ENCODE measurements around the gene OLFML2B.

OLFML2B gene

GRCh38 chr1:161943737-161944136, 79.9 kb downstream of the OLFML2B start:
- no peak overlapping the region for H3K4me3 ChIP-seq (replicated peaks; ENCODE audit: low read depth, low read length)
- DNase-seq (ENCODE audit: extremely low read depth, low read depth), result no peak
- no peak for TF ChIP-seq CTCF (IDR thresholded peaks at IDR 0.05; ENCODE audit: low read depth, low read length, missing control alignments)

DNA sequence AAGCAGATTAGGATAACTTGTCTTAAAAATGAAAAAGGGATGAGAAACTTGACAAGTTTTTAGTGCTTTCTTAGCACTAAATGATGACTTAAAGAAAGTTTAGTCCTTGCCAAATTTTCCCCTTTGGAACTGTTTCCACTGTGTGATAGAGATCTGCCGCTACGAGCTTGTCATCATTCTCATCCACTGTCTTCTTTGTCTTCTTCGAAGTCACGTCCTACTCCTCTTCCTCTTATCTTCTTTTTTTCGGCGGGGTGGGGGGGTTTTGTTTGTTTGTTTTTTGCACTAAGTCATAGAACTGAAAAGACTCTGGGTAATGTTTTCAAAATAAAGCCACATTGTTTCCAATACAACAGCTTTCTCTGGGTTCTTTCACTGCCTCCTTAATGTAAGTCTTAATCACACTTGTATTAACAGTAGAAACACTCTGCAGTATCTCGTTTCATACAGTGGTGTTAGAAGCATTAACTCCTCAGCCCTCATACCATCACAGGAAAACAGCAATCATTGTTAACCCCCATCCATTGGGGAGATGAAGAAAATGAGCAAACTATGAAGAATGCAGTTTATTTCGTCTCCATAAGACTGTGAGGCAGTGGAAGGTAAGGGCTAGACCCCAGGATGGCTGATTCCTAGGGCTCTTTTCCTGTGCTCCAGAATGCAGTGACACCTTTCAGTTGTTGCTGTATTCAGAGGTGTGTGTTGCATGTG, 81.8 kb downstream of the OLFML2B start:
- TF ChIP-seq CTCF (IDR thresholded peaks at IDR 0.05; ENCODE audit: low read depth, low read length, missing control alignments), result no peak
- no peak for DNase-seq (ENCODE audit: extremely low read depth, low read depth)
- H3K4me3 ChIP-seq (replicated peaks; ENCODE audit: low read depth, low read length), result no peak overlapping the region

- no peak for DNase-seq (ENCODE audit: extremely low read depth, low read depth)
- no peak for TF ChIP-seq CTCF (IDR thresholded peaks at IDR 0.05; ENCODE audit: low read depth, low read length, missing control alignments)
- no peak overlapping the region for H3K4me3 ChIP-seq (replicated peaks; ENCODE audit: low read depth, low read length)
Measured at GRCh38 chr1:161940866-161941591, 82.6 kb downstream of the OLFML2B start.

- TF ChIP-seq CTCF (IDR thresholded peaks at IDR 0.05; ENCODE audit: low read depth, low read length, missing control alignments), result no peak
- H3K4me3 ChIP-seq (replicated peaks; ENCODE audit: low read depth, low read length), result no peak overlapping the region
- DNase-seq (ENCODE audit: extremely low read depth, low read depth), result no peak
Measured at GRCh38 chr1:161936786-161937185, 86.9 kb downstream of the OLFML2B start.

DNA sequence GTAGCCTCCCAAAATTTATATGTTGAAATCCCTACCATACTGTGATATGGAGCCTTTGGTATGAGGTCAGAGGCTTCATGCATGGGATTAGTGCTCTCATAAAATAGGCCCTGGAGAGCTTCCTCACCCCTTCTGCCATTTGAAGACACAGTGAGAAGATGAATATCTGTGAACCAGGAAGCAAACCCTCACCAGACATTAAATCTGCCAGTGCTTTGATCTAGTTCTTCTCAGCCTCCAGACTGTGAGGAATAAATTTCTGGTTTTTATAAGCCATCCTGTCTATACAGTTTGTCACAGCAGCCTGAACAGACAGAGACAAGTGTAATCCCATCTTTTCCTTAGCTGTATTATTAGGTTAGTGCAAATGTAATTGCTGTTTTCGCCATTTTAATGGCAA, 88.4 kb downstream of the OLFML2B start:
- no peak for DNase-seq (ENCODE audit: extremely low read depth, low read depth)
- no peak overlapping the region for H3K4me3 ChIP-seq (replicated peaks; ENCODE audit: low read depth, low read length)
- TF ChIP-seq CTCF (IDR thresholded peaks at IDR 0.05; ENCODE audit: low read depth, low read length, missing control alignments), result no peak

DNA sequence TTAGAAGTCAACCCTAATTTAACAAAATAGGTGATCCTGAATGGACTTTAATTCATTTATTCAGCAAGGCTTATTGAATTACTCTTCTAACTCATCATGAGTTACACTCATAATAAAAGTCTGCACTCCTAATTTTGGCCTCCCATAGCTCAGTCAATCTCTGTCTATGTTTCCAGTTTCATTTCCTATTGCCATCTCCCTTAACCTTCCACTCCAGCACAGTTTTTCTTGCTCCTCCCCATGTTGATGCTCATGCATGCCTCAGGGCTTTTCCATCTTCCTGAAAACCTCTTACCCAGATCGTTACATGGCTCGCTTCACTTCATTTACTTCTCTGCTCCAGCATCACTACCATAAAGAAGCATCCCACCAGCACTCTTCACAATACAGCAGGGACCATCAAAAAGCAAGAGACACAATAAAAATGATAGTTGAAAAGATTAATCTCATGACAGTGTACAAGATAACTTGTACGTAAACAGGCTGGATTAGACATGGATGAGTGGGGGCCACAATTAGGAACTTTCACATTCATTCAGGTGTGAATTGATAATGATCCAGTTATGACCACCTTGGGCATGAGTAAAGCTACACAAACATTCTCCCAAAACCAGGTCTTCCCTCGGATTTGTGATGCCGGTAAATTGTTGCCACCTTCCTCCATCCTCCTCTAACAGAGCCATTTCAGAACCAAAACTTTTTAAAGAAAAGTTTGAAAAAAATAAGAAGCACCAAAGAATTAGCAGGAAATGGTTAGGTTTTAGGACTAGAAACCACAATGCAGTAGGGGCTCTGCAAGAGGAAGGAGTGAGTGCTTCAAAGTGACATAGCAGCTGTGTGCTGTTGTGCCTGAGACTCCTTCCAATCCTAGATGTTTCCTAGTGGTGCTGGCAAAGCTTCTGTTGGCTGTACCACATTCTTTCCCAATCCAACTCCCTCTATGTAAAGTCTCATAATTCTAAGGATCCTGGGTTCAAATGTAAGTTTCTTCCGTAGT, 89.8 kb downstream of the OLFML2B start:
- no peak overlapping the region for H3K4me3 ChIP-seq (replicated peaks; ENCODE audit: low read depth, low read length)
- no peak for DNase-seq (ENCODE audit: extremely low read depth, low read depth)
- TF ChIP-seq CTCF (IDR thresholded peaks at IDR 0.05; ENCODE audit: low read depth, low read length, missing control alignments), result no peak
